ENCODE data around the gene STK32C. TPM values are rescaled to one million over a fixed set of nuclear protein-coding genes. Genes with fewer than 3 reads are reported as not detected.

STK32C gene
- total RNA-seq, 1 experiment from 2014 or later, result 16.7 TPM

DNA sequence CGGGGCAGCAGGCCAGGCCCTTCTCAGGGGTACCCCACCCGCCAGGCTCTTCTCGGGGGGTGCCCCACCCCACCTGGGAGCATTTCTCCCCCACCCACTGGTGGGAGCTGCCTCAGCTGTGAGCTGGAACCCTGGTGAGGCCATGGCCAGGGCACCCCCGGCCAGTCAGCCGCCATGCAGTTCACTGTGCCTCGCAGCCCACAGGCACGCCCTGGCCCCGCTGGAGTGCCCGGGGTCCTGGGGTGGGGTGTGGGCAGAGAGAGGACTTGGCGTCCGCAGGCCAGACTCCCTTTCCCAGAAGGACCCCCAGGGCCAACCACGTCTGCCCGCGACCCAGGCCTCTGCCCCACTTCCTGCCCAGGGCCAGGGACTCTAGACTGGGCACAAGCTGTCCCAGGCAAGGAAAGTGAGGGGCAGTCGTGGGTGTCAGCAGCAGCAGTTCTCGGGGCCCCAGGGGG is 107.9 kb downstream of the STK32C start:
- no peak for DNase-seq (ENCODE audit: low read depth)

DNA sequence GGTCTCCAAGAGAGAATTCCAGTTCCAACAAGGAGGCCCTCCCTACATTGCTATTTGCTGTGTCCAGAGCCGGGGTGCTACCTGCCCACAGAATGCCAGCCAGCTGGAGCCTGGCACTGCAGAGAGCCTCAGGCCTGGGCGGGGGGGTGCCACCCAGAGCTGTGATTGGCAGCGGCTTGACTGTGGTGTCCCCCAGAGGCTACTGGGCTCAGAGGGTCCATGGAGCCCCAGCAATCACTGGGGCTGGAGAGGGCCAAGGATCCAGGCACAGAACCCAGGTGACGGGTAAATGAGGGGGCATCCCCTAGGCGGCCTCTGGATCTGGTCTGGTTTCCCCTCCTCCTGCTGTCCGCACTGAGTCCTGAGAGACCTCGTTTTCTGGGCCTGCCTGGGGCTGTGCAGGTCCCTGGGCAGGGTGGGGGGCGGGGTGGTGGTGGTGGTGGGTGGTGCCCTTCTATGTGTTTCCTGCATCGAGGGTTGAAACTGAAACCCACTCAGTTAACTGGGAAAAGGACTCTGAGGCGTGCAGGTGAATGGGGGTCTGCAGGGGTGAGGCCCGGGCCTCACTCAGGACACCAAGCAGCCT is 108.4 kb downstream of the STK32C start:
- no peak for DNase-seq (ENCODE audit: low read depth)

DNA sequence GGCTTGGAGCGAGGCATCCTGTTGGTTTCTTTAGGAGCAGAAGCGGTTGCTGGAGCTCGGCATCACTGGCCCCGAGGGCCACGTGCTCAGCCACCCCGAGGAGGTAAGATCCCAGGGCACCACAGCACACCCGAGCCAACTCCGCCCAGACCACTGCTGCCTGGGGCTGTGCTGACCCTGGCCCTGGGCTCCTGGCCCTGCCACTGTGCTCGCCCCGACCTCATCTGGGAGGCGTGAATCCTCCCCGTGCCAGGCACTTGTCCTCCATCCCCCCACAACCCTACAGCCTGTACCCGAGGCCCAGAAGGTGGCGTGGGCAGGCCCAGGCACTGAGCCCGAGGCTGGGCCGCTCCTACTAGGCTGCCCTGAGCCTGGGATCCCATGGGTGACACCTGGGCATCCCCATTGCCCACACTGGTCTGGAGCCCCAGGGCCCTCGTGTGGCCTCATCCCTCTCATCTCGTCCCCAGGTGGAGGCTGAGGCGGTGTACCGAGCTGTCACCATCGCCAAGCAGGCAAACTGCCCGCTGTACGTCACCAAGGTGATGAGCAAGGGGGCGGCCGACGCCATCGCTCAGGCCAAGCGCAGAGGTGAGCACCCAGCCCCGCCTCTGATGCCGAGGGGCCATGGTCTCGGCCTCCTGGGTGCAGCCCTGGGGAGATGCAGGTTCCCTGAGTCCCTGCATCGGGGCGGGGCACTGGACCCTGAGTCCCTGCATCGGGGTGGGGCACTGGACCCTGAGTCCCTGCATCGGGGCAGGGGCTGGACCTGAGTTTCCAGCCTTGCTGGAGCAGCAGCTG is 109.2 kb downstream of the STK32C start:
- no peak for DNase-seq (ENCODE audit: low read depth)

DNA sequence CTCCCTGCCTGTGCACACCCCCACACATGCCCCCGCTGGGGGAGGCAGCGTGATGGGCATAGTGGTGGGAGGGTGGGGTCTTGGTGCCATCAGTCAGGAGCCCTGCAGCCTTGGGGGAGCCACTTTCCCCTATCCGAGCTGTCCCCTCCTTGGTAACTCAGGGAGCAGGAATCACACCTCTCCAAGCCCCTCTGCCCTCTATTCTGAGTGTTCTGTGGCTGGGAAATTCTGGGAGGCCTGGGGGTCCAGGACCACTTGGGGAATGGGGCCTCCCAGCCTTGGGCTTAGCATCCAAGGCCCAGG is 109.7 kb downstream of the STK32C start:
- no peak for DNase-seq (ENCODE audit: low read depth)

DNA sequence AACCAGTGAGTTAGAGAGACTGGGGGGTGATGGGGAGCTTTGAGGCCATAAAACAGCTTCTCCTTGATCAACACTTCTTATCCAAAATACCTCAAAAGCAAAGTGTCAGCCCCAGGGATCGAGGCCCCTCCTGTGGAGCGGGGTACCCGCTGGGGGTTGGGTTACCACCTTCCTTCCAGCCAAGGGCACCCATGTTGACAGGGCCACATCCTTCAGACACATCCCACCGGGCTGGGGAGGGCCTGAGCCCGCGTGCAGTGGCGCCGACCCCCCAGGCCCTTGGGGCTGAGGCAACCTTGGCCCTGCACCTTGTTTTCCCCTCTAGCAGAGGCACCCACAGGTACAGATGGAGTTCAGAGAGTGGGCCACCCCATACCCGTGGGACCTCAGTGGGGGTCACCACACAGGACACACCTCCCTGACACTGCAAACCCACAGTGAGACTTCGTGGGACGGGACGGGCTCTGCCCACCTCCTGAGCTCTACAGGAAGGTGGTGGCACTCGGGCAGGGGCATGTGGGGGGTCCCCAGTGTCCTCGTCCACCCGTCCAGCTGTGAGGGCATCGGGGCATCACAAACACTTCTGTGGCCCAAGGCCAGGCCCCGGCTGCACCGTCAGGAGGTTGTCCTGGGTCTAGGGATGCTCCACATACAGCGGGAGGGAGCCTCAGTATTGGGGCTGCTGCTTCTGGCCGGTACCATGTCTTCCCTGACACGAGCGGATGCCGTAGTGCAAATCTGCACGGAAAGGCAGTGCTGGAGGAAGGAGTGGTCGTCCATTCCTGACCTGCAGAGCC is 110.3 kb downstream of the STK32C start:
- no peak for DNase-seq (ENCODE audit: low read depth)

DNA sequence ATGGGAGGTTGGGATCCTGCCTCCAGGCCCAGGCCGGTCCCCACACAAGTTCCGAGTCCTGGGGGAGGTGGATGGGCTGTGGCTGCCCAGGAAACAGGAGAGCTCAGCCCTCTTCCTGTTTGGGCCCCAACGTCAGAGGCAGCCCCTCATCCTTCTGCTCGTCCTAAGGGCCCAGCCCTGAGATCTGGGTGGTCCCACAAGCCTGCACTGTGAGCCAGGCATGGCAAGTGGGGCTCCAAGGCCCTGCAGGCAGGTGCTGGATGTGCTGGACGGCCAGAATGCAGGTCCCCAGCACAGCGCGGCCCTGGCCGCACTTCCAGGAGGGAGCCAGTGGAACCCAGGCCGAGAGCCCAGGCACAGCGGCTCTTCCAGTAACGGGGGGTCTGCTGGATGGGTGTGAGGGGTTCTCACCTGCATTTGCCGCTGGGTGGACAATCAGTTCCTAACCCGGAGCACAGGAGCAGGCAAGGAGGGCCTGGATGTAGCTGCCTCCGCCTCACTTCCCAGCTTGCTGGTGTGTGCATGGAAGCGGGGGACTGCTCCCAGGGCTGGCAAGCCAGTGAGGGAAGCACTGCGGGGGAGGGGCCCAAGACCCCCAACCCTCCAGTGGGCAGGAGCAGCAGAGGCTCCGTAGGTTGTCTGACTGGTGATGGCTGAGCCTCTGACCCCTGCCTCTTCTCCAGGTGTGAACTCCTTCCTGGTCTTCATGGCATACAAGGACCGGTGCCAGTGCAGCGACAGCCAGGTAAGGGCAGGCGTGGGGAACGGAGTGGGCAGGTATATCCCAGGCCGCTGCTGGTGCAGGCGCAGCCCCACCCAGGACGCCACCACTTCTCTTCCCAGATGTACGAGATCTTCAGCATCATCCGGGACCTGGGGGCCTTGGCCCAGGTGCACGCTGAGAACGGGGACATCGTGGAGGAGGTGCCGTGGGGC is 111.3 kb downstream of the STK32C start:
- DNase-seq (ENCODE audit: low read depth), result no peak

DNA sequence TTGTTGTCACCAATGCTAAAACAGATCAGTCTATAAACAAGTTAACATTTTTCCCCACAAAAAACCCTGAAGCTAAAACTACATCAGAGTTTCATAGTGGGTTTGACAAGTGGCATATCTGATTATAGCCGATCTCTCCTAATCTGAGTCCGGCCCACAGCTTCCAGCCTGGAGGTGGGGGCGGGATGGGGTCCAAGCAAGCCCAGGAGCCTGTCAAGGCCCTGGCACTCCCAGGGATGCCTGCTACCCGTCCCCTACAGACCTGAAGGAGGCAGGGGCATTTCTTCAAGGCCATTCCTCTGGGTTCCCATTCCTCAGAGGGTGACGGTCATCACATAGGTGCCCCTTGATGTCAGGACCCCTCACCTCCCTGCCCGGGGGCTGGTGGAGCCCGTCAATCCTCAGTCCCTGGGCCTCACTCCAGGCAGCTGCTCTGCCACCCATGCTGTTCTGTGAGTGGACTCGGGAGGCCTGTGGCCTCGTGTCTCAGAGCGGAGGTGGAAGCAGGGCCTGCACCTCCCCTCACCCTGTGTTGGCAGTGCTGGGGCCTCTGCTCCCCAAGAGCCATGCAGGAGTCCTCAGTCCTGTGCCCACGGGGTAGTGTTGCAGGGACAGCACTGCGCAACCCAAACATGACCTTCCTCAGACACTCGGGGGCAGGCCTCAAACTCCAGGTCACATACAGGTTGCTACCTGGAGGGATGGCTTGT is 112.2 kb downstream of the STK32C start:
- no peak for DNase-seq (ENCODE audit: low read depth)

DNA sequence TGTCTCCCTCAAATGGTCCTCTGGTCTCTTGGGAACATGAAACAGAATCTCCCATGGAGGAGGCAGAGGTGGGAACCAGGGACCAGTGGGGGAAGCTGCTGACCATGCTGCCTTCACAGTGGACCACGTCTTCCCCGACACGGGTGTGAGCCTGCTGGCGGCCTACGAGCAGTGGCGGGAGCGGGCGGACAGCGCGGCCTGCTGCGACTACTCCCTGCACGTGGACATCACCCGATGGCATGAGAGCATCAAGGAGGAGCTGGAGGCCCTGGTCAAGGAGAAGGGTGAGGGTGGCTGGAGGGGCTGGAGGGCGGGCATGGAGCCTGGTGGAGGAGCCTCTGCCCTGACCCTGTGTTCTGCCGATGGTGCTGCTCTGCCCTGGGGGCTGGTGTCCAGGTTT is 113.0 kb downstream of the STK32C start:
- no peak for DNase-seq (ENCODE audit: low read depth)

DNA sequence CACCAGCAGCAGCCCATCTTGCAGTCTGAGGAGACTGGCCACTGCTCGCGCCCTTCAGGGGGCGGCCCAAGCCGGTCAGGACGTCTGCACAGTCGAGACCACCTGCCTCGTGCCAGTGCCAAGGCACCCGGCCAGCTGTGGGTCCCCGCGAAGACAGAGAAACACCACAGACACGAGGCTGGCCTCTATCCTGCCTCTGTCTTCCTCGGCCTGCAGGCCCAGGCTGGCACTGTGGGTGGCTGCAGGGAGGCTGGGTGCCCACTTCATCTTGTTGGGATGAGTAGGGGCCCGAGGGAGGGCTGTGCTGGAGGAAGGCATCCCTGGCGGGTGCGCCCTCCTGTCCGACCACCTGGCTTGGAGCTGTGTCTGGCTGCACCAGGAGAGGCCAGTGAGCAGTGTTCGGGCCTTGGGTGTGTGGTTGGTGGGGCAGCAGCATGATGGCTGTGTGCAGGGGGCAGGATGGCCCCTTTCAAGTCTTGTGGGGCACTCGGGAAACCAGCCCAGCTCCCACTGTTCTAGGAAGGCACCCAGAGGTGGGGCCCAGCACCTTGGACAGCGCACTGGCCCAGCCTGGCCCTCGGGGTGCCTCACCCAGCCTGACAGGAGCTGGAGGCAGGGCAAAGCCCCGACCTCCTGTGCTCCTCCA is 113.7 kb downstream of the STK32C start:
- DNase-seq (ENCODE audit: low read depth), result no peak

DNA sequence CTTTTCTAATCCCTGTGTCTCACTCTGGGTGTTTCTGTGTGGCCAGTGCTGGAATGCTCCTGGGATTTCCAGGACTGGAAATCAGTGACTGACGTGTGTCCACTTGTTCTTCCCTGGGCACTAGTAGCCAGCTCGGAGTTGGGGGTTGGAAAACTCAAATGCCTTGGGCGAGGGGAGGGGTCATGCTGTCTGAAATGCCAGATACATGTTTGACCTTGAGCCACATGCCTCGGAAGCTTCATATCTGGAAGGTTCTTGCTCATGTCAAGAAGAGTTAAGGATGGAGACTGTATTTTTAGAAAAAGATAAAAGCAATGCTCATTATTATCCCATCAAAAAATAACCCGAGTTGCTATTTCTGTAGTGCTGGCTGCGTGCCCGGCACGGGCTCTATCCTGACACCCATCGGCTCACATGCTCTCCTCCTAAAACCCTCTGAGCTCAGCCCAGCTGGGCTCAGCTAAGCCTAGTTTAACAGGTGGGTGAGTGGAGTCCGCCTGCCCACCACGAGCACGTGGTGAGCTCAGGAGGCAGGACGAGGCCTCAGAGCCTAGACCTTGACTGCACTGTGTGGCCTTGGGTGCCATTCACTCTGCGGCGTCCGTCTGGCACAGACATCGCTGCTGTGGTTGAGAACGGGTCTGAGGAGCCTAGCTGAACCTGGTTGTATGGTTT is 114.6 kb downstream of the STK32C start:
- DNase-seq (ENCODE audit: low read depth), result no peak

DNA sequence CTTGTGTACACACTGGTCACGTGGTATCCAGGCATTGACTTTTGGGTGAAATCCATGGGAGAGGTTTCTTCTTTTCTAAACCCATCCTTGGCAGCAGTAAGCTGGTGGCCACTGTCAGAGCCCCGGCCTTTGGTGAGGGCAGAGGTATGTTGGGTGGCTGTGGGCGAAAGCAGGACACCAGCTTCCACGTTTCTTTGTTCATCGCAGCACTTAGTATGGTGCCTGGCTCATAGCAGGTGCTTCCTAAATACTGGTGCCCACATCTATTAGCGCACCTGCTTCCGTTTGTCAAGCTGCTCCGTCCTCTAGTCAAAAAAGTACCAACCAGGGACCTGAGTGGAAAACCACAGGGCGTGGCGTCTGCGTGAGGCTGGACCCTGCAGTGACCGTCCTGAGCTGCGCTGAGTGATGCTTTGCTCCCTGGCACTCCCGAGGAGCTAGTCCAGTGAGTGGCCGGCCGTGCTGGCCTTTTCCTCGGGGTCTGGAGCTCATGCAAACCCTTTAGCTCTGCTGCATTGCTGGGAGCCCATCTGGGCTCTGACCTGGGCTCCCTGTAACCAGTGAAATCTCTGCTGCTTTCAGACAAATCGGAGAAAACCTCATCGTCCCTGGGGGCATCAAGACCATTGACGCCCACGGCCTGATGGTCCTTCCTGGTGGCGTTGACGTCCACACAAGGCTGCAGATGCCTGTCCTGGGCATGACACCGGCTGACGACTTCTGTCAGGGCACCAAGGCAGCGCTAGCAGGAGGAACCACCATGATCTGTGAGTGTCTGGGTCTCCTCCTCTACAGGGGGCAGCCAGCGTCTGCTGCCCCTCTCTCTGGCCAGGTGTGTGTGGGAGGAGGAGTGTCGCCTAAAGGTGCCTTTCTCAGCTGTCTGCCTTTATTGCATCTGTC is 115.4 kb downstream of the STK32C start:
- DNase-seq (ENCODE audit: low read depth), result no peak

DNA sequence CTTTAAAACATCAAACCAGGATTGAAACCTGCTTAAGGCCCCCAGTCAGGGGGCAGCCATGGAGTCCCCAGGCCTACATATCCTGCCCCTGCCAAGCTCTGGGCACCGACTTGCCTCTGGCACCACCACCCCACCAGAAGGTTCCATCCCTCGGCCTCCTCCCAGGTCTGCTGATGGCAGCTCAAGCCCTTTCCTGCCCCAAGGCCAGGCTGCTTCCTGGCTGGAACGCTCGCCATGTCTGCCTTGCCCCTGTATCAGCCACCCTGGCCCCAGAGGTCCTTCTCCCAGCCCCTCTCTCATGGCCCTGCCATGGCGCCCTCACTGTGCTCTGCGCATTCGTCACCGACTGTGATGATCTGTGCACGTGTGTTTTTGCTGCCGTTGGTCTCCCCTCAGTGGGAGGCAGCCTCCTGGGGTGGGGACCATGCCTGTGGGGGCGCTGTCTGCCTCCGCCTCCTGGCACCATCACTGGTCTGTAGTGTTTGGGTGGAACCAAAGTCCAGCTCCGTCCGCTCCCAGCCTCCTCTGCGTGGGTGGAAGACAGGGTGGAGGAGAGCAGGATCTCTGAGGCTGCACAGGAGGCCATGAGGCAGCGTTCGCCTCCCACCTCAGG is 117.8 kb downstream of the STK32C start:
- no peak for DNase-seq (ENCODE audit: low read depth)

DNA sequence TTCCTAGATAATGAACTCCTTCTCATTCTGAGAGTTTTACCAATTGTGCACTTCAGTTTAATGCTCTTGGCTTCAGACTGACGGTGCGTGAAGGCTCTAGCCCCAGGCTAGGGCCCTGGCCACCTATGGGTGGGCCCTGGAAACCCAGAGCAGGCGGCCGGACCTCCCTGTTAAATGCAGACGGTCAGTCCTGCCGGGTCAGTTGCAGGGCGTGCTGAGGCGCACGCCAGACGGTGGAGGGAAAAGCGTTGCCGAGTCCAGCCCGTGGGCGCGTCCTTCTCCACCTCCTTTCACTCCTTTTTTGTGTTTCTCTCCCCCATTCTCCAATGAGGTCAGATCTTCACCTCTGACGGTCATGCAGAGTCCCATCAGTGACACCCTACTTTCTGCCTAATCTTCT is 118.7 kb downstream of the STK32C start:
- DNase-seq (ENCODE audit: low read depth), result no peak

DNA sequence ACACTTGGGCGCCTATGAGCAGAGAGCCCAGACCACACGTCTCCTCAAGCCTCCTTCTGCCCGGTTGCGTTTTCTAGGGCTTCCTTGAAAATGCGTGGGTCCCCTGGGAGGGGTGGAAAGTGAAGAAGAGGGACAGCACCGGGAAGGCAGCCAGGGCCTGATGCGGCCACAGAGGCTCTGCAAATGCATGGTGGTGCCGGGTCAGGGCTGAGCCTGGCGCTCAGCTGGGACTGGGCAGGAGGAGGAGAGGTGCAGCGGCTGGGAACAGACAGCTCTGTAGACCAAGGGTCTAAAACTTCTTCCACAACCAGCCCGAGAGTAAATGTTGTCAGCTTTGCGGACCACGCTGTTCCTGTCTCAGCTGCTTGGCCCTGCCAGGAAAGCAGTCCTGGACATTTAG is 119.4 kb downstream of the STK32C start:
- DNase-seq (ENCODE audit: low read depth), result no peak

DNA sequence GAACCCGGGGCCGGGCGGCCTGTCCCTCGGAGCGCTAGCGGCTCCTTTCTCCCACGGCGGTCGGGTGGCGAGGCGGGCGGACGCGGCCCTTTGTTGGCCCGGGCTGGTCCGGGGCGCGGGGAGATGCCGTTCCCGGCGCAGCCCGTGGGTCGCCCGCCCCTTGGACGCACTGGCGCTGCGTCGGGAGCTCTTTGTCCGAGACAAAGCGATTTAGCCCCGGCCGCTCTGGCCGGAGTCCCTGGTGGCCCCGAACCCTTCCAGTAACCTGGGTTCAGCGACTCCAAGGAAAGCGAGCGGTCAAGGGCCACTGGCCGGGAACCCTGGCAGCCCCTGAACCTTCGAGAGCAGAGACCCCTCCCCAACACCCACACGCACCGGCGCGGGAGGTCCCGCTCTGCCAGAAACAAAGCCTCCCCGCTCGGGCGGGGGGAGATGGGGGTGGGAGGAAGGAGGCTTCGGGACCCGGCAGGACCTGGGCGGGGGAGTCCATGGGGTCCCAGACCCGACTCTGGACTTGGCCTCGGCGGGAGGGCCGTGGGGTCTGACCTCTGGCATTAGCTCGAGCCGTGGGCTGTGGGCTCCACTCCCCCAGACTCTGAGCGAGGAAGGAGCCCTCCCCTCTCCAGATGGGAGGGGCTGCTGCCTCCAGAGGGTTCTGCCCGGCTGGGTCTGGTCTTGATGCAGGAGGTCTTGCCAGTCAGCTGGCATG is 120.2 kb downstream of the STK32C start:
- DNase-seq (ENCODE audit: low read depth), result no peak

DNA sequence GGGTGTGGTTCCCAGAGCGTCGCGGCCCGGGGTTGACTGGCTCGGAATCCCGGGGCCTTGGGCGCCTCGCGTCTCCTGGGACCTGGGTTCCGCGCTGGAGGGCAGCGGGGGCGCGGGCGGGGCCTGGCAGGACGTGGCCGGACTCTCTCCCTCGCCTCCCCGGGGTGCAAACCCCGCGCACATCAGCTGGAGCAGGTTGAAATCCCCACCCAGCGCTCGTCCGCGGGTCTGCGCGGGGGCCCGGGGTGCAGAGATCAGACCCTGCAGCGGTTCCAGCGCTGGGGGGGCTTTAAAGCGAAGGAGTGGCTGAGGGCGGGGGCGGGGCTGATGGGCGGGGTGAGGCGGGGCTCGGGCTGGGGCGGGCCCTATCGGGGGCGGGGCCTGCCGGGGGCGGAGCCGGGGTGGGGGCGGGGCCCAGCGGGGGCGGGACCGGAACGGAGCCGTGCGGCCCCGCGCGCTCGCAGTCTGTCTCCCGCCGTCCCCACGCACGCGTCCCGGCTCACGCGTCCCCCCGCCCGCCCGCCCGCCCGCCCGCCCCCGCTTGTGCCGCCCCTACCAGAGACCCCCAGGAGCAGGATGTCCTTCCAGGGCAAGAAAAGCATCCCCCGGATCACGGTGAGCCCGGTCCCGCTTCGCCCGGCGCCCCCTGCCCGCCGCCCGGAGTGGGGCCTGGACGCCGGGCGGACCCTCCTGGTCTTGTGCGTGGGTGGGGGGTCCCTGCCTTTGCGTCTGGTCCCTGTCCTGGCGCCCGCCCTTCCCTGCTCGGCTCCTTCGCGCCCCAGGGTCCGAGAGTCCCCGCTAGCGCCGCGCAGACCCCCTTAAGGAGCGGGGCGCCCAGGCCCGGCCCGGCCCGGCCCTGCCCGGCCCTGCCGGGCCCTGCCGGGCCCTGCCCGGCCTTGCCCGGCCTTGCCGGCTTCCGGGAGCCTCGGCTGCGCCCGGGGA is 121.0 kb downstream of the STK32C start, which contains the start of gene DPYSL4:
TSS of gene DPYSL4 (plus strand) at position 461 of the 942 bp plus-strand sequence. CDS start at position 577, 116 bp downstream.
- no peak for DNase-seq (ENCODE audit: low read depth)
